HG02759 (cell line): ENCODE data around the gene ADAMTS13.
A peak's percentile ranks its signal among the peaks of the same experiment; 100 is the strongest.
"Not testable (repeated sequence)": the region's sequence is repeated elsewhere in the genome, so short reads cannot be mapped to it uniquely, and the experiment has no call there.

Experiments used
- ATAC-seq: cut with Tn5 transposase; IDR thresholded peaks from one replicate; pipeline ENCODE4 v1.9.1; 2021; ENCODE audit warnings: mild to moderate bottlenecking, moderate library complexity; ENCODE audit not compliant: unreplicated experiment

ADAMTS13 gene

DNA sequence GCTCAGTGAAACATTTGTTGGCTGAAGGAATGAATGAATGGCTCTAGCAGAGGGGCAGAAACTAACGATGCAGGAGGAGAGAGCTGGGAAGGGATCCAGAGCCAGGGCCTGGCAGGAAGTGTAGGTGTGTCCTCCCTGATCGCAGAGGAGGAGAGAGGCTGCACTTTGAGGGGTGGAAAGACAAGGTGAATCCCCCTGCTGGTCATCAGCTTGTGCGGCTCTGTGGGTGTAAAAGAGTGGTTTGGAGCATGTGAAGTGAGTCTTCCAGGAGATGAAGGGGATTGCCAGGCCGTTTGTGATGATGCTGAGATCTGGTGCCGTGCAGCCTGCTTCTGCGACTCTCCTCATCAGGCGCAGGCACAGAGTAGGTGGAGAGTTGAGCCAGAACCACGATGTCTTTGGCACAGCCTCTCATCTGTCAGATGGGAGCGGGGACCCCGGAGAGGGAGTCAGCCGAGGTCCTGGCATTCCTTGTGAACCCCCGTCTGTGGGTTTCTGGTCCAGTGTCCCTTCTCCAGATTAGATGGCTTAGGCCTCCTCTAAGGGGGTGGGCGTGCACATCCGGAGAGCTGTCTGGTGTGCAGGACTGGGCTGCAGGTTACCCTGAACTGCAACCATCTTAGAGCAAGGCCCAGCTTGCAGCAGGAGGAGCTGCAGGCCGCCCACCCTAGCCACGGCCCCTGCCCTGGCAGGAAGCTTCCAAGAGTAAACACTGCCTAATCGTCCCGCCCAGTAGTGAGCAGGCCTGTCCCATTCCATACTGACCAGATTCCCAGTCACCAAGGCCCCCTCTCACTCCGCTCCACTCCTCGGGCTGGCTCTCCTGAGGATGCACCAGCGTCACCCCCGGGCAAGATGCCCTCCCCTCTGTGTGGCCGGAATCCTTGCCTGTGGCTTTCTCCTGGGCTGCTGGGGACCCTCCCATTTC is at the start of gene ADAMTS13:
TSS of gene ADAMTS13 (plus strand) at position 753 of the 928 bp plus-strand sequence. CDS start at position 830, 77 bp downstream.
- no peak for ATAC-seq

DNA sequence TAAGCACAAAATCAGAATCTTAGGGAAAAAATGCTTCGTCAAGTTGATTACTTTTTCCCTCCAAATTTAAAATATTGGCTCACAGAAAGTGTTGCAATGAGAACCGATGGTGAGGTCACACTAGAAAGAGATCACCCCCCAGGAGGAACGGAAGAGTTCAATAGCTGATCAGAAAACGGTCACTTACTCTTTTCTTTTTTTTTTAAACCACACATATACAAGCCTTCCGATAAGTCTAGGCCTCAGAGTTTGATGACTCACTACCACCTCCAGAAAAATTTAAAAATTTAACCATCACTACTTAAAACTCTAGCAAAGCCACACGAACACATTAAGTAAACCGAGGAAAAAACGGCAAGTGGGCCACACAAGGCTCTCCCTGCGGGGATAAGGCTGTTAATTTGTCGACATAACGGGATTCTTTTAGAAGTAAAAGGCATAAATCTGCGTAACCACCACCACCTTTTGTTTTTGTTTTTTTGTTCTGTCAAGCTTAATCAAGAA is 47.5 kb upstream of the ADAMTS13 start:
- ATAC-seq = no peak

DNA sequence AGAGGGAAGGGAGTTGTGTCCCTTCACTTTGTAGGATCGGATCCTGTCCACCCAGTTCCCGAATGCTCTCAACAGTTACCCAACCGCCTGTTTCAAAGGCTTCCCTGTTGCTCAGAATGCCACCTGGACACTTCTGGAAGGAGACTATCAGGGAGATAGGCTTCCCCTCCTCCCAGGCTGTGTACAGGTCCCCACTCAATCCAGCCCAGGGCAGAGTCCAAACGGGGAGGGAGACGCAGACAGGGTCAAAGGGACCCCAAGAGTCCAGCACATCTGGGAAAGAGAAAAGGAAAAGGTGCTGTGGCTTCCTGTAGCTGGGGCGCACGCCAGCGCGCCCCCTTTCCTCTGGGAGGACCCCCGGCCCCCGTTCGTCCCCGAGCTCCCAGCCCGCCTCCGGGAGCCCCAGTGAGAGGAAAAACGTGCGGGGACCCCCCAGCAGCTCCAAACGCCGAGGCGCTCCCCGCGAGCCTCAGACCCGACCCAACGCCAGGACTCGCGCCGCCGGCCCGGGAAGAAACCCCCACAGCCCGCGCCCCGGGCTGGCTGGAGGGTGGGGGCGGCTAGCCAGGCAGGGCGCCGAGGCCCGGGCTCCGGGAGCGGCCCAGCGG is 46.9 kb upstream of the ADAMTS13 start:
- peak; percentile 23 for ATAC-seq

DNA sequence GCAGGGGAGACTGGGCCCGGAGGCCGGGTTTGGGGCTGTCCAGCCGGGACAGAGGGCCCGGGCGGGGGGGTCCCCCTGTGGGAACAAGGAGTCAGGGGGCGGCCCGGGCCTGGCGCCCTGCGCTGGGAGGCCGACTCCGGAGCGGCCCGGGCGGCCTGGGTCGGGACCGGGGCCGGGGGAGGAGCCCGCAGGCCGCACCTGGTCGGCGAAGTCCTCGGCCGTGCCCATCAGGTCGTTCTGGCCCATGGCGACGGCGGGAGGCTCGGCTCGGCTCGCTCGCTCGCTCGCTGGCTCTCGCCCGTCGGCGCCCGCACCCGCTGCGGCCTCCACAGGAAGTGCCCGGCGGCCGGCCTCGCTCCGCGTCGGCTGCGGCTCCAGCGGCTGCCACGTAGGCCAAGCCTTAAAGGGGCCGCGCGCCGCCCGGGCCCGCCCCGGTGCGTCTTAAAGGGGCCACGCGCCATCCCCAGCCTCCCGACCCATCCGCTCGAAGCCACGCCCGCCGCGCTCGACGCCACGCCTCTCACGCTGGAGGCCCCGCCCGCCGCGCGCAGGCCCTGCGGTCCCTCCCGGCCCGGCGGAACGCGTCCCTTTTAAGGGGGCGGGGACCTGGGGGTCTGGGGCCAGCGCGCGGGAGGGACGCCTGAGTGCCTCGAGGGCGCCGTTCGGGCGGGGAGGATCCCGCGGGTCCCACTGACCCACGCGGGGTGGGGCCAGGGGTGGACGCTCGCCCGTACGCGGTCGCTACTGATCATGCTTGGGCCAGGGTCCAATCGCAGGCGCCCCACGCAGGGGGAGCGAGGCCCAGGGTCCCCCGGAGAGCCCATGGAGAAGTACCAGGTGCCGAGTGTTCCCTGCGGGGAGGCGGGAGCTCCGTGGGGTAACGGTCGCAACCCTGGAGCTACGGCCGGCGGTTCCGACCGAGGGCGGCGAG is 46.2 kb upstream of the ADAMTS13 start, which contains the start of the genes STKLD1 and SURF4:
TSS of gene STKLD1 (plus strand) at position 643 of the 931 bp plus-strand sequence. CDS start at position 751, 108 bp downstream.
TSS of gene SURF4 (minus strand) at position 337 of the 931 bp plus-strand sequence. CDS start at position 246, 91 bp downstream.
- ATAC-seq = peak; percentile 89

DNA sequence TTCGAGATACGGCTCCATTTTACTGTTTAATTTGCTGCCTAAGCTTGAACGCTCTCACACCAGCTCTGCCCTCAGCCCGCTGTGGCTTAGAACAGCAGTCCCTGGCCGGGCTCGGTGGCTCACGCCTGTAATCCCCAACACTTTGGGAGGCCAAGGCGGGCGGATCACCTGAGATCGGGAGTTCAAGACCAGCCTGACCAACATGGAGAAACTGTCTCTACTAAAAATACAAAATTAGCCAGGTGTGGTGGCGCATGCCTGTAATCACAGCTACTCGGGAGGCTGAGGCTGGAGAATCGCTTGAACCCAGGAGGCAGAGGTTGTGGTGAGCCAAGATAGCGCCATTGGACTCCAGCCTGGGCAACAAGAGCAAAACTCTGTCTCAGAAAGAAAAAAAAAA is 44.9 kb upstream of the ADAMTS13 start:
- not testable (repeated sequence) for ATAC-seq

DNA sequence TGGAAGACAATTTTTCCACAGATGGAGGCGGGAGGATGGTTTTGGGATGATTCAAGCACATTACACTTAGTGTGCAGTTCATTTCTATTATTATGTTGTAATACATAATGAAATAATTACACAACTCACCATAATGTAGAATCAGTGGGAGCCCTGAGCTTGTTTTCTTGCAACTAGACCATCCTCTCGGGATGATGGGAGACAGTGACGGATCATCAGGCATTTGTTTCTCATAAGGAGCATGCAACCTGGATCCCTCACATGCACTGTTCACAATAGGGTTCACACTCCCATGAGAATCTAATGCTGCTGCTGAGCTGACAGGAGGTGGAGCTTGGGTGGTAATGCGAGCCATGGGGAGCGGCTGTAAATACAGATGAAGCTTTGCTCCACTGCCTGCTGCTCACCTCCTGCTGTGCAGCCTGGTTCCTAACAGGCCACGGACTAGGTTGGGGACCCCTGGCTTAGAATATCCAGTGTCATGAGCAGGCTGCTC is 44.4 kb upstream of the ADAMTS13 start:
- ATAC-seq = no peak

DNA sequence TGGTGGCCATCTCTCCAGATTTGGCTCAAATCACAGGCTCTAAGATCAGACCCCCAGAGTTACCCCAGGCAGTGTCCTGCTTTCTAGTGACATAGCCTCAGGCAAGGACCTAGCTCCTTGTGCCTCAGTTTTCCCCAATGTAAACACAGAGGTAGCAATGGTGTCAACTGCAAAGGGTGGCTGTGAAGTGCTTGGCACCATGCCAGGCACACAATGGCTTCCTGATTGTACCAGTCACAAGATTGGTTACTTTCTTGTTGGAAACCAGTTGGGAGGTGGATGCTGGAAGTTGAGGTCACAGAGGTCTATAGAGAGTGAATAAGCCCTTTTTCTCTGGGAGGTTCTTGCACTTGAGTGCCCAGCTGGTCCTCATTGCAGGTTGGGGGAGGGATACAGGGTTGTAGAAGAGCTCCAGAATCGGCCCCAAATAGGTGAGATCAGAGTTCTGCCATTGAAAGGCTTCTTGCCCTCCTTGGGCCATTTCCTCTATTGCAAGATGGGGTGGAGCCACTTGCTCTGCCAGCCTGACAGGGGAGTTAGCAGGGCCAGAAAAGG is 43.7 kb upstream of the ADAMTS13 start:
- no peak for ATAC-seq

DNA sequence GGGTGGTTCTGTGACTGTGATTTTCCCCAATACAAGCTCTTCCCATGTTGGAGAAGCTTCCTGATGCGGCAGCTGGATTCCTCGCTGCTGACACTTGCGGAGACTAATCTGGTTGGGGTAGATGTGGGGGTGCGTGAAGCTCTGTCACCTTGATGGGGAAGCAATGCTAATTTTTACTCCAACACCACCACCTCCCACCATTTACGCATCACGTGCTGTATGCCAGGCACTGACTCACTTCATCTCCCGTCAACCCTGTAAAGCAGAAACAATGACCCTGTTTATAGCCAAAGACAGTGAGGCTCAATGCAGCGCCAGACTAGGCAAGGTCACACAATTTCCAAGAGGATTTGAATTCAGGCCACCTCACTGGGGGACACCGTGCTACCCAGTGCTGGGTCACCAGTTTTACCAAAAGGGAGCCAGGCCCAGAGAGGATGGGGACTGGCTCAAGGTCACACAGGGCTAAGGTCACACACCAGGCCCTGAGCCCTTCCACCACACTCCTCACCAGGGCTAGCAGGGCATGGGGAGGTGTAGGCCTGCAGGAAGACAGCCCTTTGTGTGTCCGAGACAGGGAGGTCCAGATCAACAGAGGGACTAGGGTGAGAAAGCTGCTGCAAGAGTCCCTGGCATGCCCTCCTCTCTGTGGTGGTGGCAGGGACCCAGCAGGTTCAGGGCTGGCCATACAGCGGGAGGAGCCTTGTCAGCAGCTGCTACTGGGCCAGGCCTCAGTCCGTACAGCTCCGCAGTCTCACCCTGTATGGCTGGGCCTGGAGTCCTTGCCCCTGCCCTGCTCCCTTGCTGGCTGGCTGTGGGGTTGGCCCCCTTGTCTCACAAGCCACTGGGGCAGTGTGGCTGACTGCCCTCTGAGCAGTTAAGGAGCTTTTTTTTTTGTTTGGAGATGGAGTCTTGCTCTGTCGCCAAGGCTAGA is 42.7 kb upstream of the ADAMTS13 start:
- ATAC-seq = no peak

DNA sequence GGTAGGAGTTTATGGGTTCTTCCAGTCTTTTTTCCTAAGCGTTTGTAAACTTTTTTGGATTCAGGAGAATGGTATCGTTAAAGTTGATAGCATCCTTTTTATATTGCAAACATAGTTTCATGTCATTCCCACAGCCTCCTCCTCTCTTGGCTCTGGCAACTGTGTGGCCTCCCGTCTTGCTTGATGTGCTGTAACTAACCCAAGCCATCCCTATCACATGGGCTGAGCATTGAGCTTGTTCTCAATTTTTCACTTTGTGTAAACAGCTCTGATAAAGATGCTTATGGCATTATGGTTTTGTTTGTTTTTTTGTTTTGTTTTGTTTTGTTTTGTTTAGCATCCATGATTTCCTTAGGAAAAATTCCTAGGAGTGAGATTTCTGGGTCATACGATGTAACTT is 41.4 kb upstream of the ADAMTS13 start:
- ATAC-seq = no peak

DNA sequence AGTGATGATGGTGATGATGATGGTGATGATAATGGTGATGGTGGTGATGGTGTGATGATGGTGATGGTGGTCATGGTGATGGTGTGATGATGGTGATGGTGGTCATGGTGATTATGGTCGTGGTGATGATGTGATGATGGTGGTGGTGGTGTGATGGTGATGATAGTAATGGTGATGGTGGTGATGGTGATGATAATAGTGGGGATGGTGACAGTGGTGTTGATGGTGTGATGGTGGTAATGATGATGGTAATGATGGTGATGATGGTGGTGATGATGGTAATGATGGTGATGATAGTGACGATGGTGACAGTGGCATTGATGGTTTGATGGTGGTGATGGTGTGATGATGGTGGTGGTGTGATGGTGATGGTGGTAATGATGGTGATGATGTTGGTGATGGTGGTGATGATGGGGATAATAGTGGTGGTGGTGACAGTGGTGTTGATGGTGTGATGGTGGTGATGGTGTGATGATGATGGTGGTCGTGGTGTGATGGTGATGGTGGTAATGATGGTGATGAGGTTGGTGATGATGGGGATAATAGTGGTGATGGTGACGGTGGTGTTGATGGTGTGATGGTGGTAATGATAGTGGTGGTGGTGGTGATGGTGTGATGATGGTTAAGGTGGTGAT is 39.5 kb upstream of the ADAMTS13 start:
- no peak for ATAC-seq

DNA sequence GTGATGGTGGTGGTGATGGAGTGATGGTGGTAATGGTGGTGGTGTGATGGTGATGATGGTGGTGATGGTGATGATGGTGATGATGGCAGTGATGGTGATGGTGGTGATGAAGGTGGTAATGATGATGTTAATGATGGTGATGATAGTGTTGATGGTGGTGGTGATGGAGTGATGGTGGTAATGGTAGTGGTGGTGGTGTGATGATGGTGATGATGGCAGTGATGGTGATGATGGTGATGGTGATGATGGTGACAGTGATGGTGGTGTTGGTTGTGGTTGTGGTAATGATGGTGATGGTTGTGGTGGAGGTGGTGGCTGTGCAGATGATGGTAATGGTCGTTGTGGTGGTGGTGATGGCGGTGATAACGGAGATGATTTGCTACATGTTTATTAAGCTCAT is 38.7 kb upstream of the ADAMTS13 start:
- ATAC-seq = no peak

DNA sequence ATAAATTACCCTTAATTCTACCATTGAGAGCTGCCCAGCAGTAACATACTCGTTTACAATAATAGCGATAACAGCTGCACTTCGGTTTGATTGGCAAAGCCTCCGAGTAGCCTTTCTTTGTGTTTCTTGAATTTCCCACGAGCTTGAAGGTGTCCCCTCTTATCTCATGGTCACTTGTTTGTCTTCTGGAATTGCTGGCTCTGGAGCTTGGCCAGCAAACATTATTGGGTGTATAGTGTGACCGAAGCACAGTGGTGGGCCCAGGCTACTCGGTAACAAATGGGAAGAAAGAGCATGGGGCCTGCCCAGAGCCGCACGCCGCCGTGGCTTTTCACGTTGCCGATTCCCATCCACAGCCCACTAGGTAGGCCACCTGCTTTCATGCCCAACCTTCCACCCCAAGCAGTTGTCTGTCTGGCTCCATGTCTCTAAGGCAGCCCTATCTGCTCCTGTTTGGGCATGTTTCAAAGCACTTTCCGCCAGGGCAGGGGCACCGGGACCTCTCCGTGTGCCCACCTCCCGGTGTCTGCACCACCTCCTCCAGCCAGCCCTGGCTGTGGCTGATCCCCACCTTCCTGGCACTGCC is 37.3 kb upstream of the ADAMTS13 start:
- no peak for ATAC-seq

DNA sequence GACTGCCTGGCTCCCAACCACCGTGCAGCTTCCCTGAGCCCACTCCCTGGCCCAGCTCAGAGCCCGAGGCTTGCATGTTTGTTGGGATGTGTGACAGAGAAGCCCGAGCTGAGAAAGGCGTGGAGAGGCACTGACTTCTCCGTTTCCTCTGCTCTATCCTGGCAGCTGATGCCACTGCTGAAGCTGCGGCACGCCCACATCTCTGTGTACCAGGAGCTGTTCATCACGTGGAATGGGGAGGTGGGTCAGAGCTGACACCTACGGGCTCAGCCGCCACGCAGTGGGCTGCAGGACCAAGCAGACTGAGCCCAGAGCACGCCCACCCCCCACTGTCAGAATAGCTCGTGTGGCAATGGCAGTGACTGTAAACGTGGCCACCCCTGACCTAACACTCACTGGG is 36.7 kb upstream of the ADAMTS13 start:
- ATAC-seq = no peak

DNA sequence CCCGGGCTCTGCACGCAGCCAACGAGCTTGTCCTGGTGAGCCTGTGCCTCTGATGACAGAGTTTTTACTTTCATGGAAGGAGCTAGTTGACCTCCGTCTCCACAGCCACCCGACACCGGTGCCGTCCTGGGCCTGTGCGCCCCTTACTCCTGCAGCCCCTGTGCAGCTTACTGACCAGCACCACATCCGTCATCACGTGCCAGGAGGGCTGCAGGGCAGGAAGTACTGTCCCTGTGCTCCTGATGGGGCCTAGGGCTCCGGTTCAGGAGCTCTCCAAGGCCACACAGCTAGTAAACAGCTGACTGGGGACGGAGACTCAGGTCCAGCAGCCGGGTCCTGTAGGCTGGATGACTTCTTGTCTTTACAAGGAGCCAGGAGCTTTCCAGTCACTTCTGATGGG is 35.8 kb upstream of the ADAMTS13 start:
- ATAC-seq = no peak

DNA sequence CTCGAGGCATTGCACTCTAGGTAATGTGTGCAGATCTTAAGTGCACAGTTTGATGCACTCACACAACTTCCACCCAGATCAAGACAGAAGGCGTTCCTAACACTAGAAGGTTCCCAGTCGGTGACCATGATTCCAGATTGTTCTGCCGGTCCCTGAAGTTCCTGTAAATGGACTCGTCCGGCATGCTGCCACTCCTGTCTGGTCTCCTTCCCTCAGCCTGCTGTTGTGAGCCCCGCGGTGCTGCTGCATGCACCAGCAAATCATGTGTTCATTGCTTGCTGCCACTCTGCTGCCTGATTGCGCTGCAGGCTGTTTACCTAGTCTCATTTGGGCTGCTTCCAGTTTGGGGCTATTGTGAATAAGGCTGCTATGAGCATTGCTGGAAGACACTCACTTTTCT is 34.5 kb upstream of the ADAMTS13 start:
- no peak for ATAC-seq

DNA sequence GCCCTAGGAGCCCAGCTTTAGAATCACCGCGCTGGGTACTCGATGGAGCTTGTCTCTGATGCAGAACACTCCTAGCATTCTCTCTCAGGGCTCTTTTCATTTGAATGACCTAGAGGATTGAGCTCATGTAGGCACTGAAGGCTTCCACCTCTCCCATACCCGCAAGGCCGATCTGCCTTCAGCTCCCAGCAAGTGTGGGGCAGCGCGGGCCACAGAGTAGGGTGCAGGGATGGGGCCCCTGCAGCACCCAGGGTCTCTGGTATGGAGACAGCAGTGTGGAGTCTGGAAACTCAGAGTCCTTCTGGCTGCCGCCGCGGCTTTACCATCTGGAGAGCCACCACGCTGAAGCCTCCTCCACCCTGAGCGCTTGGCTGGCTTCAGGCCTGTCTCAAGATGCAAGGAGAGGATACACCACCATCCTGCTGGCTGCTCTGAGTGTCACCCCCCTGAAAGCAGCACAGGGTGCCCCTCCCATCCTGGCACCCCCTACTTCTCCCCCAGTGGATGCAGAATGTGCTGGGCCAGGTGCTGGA is 33.1 kb upstream of the ADAMTS13 start:
- ATAC-seq = no peak

DNA sequence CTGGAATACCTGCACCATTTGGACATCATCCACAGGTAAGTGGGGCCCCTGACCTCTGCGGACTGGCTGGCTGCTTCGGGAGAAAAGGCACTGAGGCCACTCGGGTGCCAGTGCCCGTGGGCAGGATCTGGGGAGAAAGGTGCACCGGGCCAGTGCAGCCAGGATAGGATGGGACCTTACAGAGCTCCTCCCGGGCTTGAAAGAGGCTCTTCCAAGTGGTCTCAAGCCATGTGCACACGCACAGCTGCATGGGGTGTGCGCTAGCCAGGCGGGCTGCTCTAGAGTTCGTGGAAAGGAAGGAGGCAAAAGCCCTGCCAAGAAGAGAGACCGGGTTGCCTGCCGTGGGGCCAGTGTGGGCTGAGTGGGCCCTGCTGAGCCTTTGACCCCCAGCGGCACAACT is 32.6 kb upstream of the ADAMTS13 start:
- no peak for ATAC-seq

DNA sequence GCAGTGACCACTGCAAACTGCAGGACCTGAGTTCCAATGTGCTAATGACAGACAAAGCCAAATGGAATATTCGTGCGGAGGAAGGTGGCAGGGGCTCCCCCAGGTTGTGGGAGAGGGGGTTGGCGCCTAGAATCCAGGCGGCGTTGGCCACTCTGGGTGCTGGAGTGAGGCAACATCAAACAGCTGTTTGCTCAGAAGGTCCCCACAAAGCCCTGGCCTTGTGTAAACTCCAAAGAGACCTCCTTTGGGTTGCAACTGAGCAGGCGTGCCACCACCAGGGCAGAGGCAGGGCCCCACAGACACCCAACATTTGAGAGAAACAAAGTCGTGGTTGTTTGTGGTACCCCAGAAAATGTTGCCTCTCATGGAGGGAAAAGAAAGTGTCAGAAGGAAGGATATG is 31.5 kb upstream of the ADAMTS13 start:
- ATAC-seq = no peak
